ENCODE results near the gene GOT2. TPM values are rescaled to one million over a fixed set of nuclear protein-coding genes. Genes with fewer than 3 reads are reported as not detected.
"Not testable (repeated sequence)": the region's sequence is repeated elsewhere in the genome, so short reads cannot be mapped to it uniquely, and the experiment has no call there.

Gene GOT2
- total RNA-seq, 1 donor from 2014 or later = 59.2 TPM

- CTCF ChIA-PET = no interaction called here
- H3K4me1 Mint-ChIP-seq = no peaks in the 10 kb centered on the region
- no peak for TF ChIP-seq CTCF (IDR thresholded peaks at IDR 0.05)
- H3K36me3 Mint-ChIP-seq (ENCODE audit: low read depth) = no peaks in the 10 kb centered on the region
- ATAC-seq (ENCODE audit: low read depth) (no peak), DNase-seq (no peak)
- no peaks in the 10 kb centered on the region for H3K27me3 Mint-ChIP-seq
- no peak overlapping the region for H3K4me3 Mint-ChIP-seq
- no peak overlapping the region for H3K27ac Mint-ChIP-seq
- intact Hi-C loops (cut with micrococcal nuclease) = no loop called here
- no peaks in the 10 kb centered on the region for H3K9me3 Mint-ChIP-seq
- POLR2A ChIA-PET = no interaction called here
These were observed 7.0 kb upstream of the GOT2 start for GRCh38 chr16:58741166-58741565.

GRCh38 chr16:58738672-58739296, 4.7 kb upstream of the GOT2 start:
- Mint-ChIP-seq H3K27me3 (no peaks in the 10 kb centered on the region), H3K9me3 (no peaks in the 10 kb centered on the region), H3K36me3 (ENCODE audit: low read depth) (peaks cover 2% of the 10 kb centered on the region), H3K4me3 (no peak overlapping the region), H3K4me1 (peaks cover 4% of the 10 kb centered on the region), H3K27ac (no peak overlapping the region)
- TF ChIP-seq CTCF (IDR thresholded peaks at IDR 0.05) = no peak
- no peak for DNase-seq
- no peak for ATAC-seq (ENCODE audit: low read depth)
- ChIA-PET CTCF (no interaction called here), POLR2A (no interaction called here)
- intact Hi-C loops (cut with micrococcal nuclease) = no loop called here

- H3K36me3 Mint-ChIP-seq (ENCODE audit: low read depth); H3K27me3 Mint-ChIP-seq; H3K4me3 Mint-ChIP-seq; intact Hi-C loops (cut with micrococcal nuclease); ATAC-seq (ENCODE audit: low read depth); H3K9me3 Mint-ChIP-seq; CTCF ChIA-PET; POLR2A ChIA-PET; DNase-seq; H3K27ac Mint-ChIP-seq: not testable (repeated sequence)
- H3K4me1 Mint-ChIP-seq = peaks cover 22% of the 10 kb centered on the region
These were observed 2.2 kb upstream of the GOT2 start for GRCh38 chr16:58736341-58736740.

GRCh38 chr16:58734459-58734787, 307 bp upstream of the GOT2 start:
- peaks cover 36% of the 10 kb centered on the region for H3K4me1 Mint-ChIP-seq
- no peaks in the 10 kb centered on the region for H3K27me3 Mint-ChIP-seq
- ATAC-seq (ENCODE audit: low read depth) = no peak
- H3K27ac Mint-ChIP-seq = no peak overlapping the region
- H3K9me3 Mint-ChIP-seq = no peaks in the 10 kb centered on the region
- no peak for TF ChIP-seq CTCF (IDR thresholded peaks at IDR 0.05)
- peaks cover 6% of the 10 kb centered on the region for H3K36me3 Mint-ChIP-seq (ENCODE audit: low read depth)
- ChIA-PET POLR2A (interaction anchor here (0.6 kb wide), 1 partner anchor 367 kb away, joined by 10 read pairs; no protein-coding TSS in a partner anchor), CTCF (interaction anchor here (0.5 to 1.4 kb wide), 2 partner anchors 10 to 22 kb away, joined by 3 read pairs; no protein-coding TSS in a partner anchor)
- no peak for DNase-seq
- H3K4me3 Mint-ChIP-seq = peak overlapping the region; percentile 98
- intact Hi-C loops (cut with micrococcal nuclease) = loop anchor here (1.0 to 5.0 kb wide), 6 partner anchors 50 to 1287 kb away; partner anchors contain the start of genes CFAP20, CIAPIN1, COQ9 and GINS3

- peaks cover 36% of the 10 kb centered on the region for H3K4me1 Mint-ChIP-seq
- no peaks in the 10 kb centered on the region for H3K9me3 Mint-ChIP-seq
- POLR2A ChIA-PET = interaction anchor here (1.6 kb wide), 1 partner anchor 48 kb away, joined by 5 read pairs; the partner anchor contains the start of gene SLC38A7
- no peak for DNase-seq
- H3K27me3 Mint-ChIP-seq = no peaks in the 10 kb centered on the region
- no peak for ATAC-seq (ENCODE audit: low read depth)
- CTCF ChIA-PET = interaction anchor here (0.7 to 1.4 kb wide), 2 partner anchors 9 to 221 kb away, joined by 3 read pairs; no protein-coding TSS in a partner anchor
- H3K36me3 Mint-ChIP-seq (ENCODE audit: low read depth) = peaks cover 9% of the 10 kb centered on the region
- peak overlapping the region; percentile 62 for H3K27ac Mint-ChIP-seq
- TF ChIP-seq CTCF (IDR thresholded peaks at IDR 0.05) = no peak
- intact Hi-C loops (cut with micrococcal nuclease) = loop anchor here (1.0 to 5.0 kb wide), 3 partner anchors 23 to 1286 kb away; partner anchors contain the start of genes CIAPIN1, COQ9 and SETD6
- peak overlapping the region; percentile 98 for H3K4me3 Mint-ChIP-seq
These were observed 857 bp downstream of the GOT2 start for GRCh38 chr16:58733248-58733670.
